Measurements from ENCODE around the gene PTPN14.

Gene PTPN14

GRCh38 chr1:214378492-214378891 lies 172.9 kb downstream of the PTPN14 start:
- TF ChIP-seq MAX (IDR thresholded peaks at IDR 0.05; ENCODE audit: low read depth, low read length) (no peak), CTCF (IDR thresholded peaks at IDR 0.05; ENCODE audit: low read depth, low read length) (no peak), MYC (IDR thresholded peaks at IDR 0.05; ENCODE audit: low read depth, low read length) (no peak), POLR2A (IDR thresholded peaks at IDR 0.05; ENCODE audit: extremely low read depth, insufficient read length) (no peak)
- no peak overlapping the region for H3K4me3 ChIP-seq (ENCODE audit: low read depth, low read length)
- no peak for DNase-seq (ENCODE audit: low read depth)

GRCh38 chr1:214377886-214378285 lies 173.5 kb downstream of the PTPN14 start:
- TF ChIP-seq MAX (IDR thresholded peaks at IDR 0.05; ENCODE audit: low read depth, low read length) (no peak), MYC (IDR thresholded peaks at IDR 0.05; ENCODE audit: low read depth, low read length) (no peak), POLR2A (IDR thresholded peaks at IDR 0.05; ENCODE audit: extremely low read depth, insufficient read length) (no peak), CTCF (IDR thresholded peaks at IDR 0.05; ENCODE audit: low read depth, low read length) (no peak)
- H3K4me3 ChIP-seq (ENCODE audit: low read depth, low read length): no peak overlapping the region
- no peak for DNase-seq (ENCODE audit: low read depth)

GRCh38 chr1:214377485-214377884 lies 173.9 kb downstream of the PTPN14 start:
- peak; percentile 12 for DNase-seq (ENCODE audit: low read depth)
- TF ChIP-seq MYC (IDR thresholded peaks at IDR 0.05; ENCODE audit: low read depth, low read length) (no peak), CTCF (IDR thresholded peaks at IDR 0.05; ENCODE audit: low read depth, low read length) (no peak), POLR2A (IDR thresholded peaks at IDR 0.05; ENCODE audit: extremely low read depth, insufficient read length) (no peak), MAX (IDR thresholded peaks at IDR 0.05; ENCODE audit: low read depth, low read length) (no peak)
- H3K4me3 ChIP-seq (ENCODE audit: low read depth, low read length): no peak overlapping the region

GRCh38 chr1:214372092-214372491 lies 179.3 kb downstream of the PTPN14 start:
- no peak for DNase-seq (ENCODE audit: low read depth)
- TF ChIP-seq CTCF (IDR thresholded peaks at IDR 0.05; ENCODE audit: low read depth, low read length) (no peak), POLR2A (IDR thresholded peaks at IDR 0.05; ENCODE audit: extremely low read depth, insufficient read length) (no peak), MAX (IDR thresholded peaks at IDR 0.05; ENCODE audit: low read depth, low read length) (no peak), MYC (IDR thresholded peaks at IDR 0.05; ENCODE audit: low read depth, low read length) (no peak)
- no peak overlapping the region for H3K4me3 ChIP-seq (ENCODE audit: low read depth, low read length)

- TF ChIP-seq CTCF (IDR thresholded peaks at IDR 0.05; ENCODE audit: low read depth, low read length) (no peak), MYC (IDR thresholded peaks at IDR 0.05; ENCODE audit: low read depth, low read length) (no peak), POLR2A (IDR thresholded peaks at IDR 0.05; ENCODE audit: extremely low read depth, insufficient read length) (no peak), MAX (IDR thresholded peaks at IDR 0.05; ENCODE audit: low read depth, low read length) (no peak)
- no peak for DNase-seq (ENCODE audit: low read depth)
- no peak overlapping the region for H3K4me3 ChIP-seq (ENCODE audit: low read depth, low read length)
These were observed 180.8 kb downstream of the PTPN14 start for GRCh38 chr1:214370615-214371014.

GRCh38 chr1:214369364-214369763 lies 182.0 kb downstream of the PTPN14 start:
- DNase-seq (ENCODE audit: low read depth): no peak
- no peak overlapping the region for H3K4me3 ChIP-seq (ENCODE audit: low read depth, low read length)
- TF ChIP-seq CTCF (IDR thresholded peaks at IDR 0.05; ENCODE audit: low read depth, low read length) (no peak), MYC (IDR thresholded peaks at IDR 0.05; ENCODE audit: low read depth, low read length) (no peak), MAX (IDR thresholded peaks at IDR 0.05; ENCODE audit: low read depth, low read length) (no peak), POLR2A (IDR thresholded peaks at IDR 0.05; ENCODE audit: extremely low read depth, insufficient read length) (no peak)

Data from NB4 (cell line).